Hepatocyte (in vitro differentiated cells): Measurements from ENCODE around the gene DCAF11. TPM values are rescaled to one million over a fixed set of nuclear protein-coding genes. Genes with fewer than 3 reads are reported as not detected.

Experiments
- DNase-seq: peaks from one replicate; pipeline ENCODE4 v3.0.0-alpha.2; 2016; ENCODE audit warnings: low spot score
- H2AFZ ChIP-seq: fragments of 200-600 bp; sonication (generic); 2 replicates; pipeline ENCODE4 v1.6.0; 2016; ENCODE audit warnings: antibody characterized with exemption, mild to moderate bottlenecking
- H3K27ac ChIP-seq: fragments of 200-600 bp; sonication (generic); 2 replicates; pipeline ENCODE4 v1.5.1; 2016; ENCODE audit warnings: mild to moderate bottlenecking
- H3K27me3 ChIP-seq: fragments of 200-600 bp; sonication (generic); 2 replicates; pipeline ENCODE4 v1.6.1; 2016
- H3K36me3 ChIP-seq: fragments of 200-600 bp; sonication (generic); replicated peaks from 2 replicates; pipeline ENCODE4 v1.5.1; 2016; ENCODE audit warnings: low read depth; ENCODE audit not compliant: insufficient read depth
- H3K4me1 ChIP-seq: fragments of 200-600 bp; sonication (generic); 2 replicates; pipeline ENCODE4 v1.5.1; 2016; ENCODE audit warnings: mild to moderate bottlenecking, moderate library complexity; ENCODE audit not compliant: insufficient read depth
- H3K4me2 ChIP-seq: fragments of 200-600 bp; sonication (generic); 2 replicates; pipeline ENCODE4 v1.6.0; 2016
- H3K4me3 ChIP-seq: fragments of 200-600 bp; sonication (generic); 2 replicates; pipeline ENCODE4 v1.5.1; 2016; ENCODE audit warnings: mild to moderate bottlenecking
- H3K79me2 ChIP-seq: fragments of 200-600 bp; sonication (generic); 2 replicates; pipeline ENCODE4 v1.6.0; 2017; ENCODE audit warnings: mild to moderate bottlenecking
- H3K9me2 ChIP-seq: fragments of 200-600 bp; sonication (generic); replicated peaks from 2 replicates; pipeline ENCODE4 v1.6.0; 2017; ENCODE audit warnings: mild to moderate bottlenecking; ENCODE audit not compliant: insufficient read depth
- H3K9me3 ChIP-seq: fragments of 200-600 bp; sonication (generic); 2 replicates; pipeline ENCODE4 v1.5.1; 2016; ENCODE audit warnings: low read depth, mild to moderate bottlenecking
- H4K20me1 ChIP-seq: fragments of 200-600 bp; sonication (generic); 2 replicates; pipeline ENCODE4 v1.6.0; 2016; ENCODE audit warnings: mild to moderate bottlenecking; ENCODE audit not compliant: insufficient read depth, poor library complexity, severe bottlenecking
- CTCF ChIP-seq: fragments of 200-600 bp; sonication (generic); IDR thresholded peaks from 2 replicates; pipeline ENCODE4 v1.5.1; 2016; ENCODE audit warnings: antibody characterized with exemption, mild to moderate bottlenecking; ENCODE audit not compliant: poor library complexity
- EZH2 ChIP-seq: fragments of 200-600 bp; sonication (generic); IDR thresholded peaks from 2 replicates; pipeline ENCODE4 v1.6.1; 2016; ENCODE audit warnings: antibody characterized with exemption, mild to moderate bottlenecking, borderline replicate concordance
- EZH2phosphoT487 ChIP-seq: fragments of 200-600 bp; sonication (generic); IDR thresholded peaks from one replicate; pipeline ENCODE4 v1.6.1; 2018; ENCODE audit warnings: antibody characterized with exemption, mild to moderate bottlenecking, low read depth, moderate library complexity; ENCODE audit not compliant: unreplicated experiment, severe bottlenecking
- WGBS: methylation state at CpG from one replicate; pipeline ENCODE4 v1.1.6; 2016; ENCODE audit warnings: low lambda C conversion rate; ENCODE audit errors: missing lambda C conversion rate; 5-methylcytosine and 5-hydroxymethylcytosine counted together
- polyA plus RNA-seq: library from polyadenylated mRNA; unstranded; fragments of >200 nt; fragmentation: Nextera tagmentation; extraction: Ambion mirVana; gene quantifications from 2 replicates; pipeline ENCODE4 v1.2.1, GENCODE V29; 2016
- total RNA-seq: library from RNA; depleted of rRNA; stranded (reverse); fragments of >200 nt; gene quantifications from 2 replicates; pipeline ENCODE4 v1.2.3, GENCODE V29; 2014

DCAF11 gene
- total and polyA plus RNA-seq, 2 experiments from 2014 or later: 55.6 to 78.9 TPM

GRCh38 chr14:24116128-24116814 is 1.7 kb downstream of the DCAF11 start:
- peak overlapping the region; percentile 79 for H3K4me2 ChIP-seq
- H4K20me1 ChIP-seq: no peaks in the 10 kb centered on the region
- H2AFZ ChIP-seq: no peak overlapping the region
- DNase-seq: no peak
- H3K79me2 ChIP-seq: peaks cover 17% of the 10 kb centered on the region
- WGBS: 92% methylated on average over 6 of the region's 6 CpGs
- no peak overlapping the region for H3K27ac ChIP-seq
- no peak for TF ChIP-seq EZH2phosphoT487
- no peak for TF ChIP-seq EZH2
- TF ChIP-seq CTCF: no peak
- H3K36me3 ChIP-seq: no peaks in the 10 kb centered on the region
- H3K4me3 ChIP-seq: peak overlapping the region; percentile 7
- H3K4me1 ChIP-seq: peaks cover 9% of the 10 kb centered on the region
- H3K9me3 ChIP-seq: no peaks in the 10 kb centered on the region
- no peaks in the 10 kb centered on the region for H3K9me2 ChIP-seq
- no peaks in the 10 kb centered on the region for H3K27me3 ChIP-seq

DNA sequence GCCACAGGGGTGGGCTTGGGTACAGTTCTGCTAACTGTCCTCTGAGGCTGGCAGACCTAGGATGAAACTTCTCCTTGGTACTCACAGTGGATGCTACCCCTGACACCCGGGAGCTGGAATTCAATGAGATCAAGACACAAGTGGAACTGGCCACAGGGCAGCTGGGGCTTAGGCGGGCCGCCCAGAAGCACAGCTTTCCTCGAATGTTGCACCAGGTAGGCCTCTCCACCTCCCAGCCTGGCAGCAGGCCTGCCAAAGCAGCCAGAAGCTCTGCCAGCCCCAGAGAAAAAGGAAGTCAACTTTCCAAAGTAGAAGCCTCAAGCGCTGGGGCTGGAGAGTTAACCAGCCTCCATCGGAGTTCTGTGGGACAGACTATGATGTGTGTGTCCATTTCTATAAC is 2.6 kb downstream of the DCAF11 start:
- Histone ChIP-seq H3K27me3 (no peaks in the 10 kb centered on the region), H3K9me2 (no peaks in the 10 kb centered on the region), H3K27ac (no peak overlapping the region), H3K9me3 (no peaks in the 10 kb centered on the region), H3K36me3 (no peaks in the 10 kb centered on the region), H3K4me3 (no peak overlapping the region), H3K4me2 (no peak overlapping the region), H4K20me1 (no peaks in the 10 kb centered on the region), H2AFZ (no peak overlapping the region), H3K79me2 (peaks cover 17% of the 10 kb centered on the region), H3K4me1 (peaks cover 9% of the 10 kb centered on the region)
- no peak for TF ChIP-seq EZH2
- TF ChIP-seq EZH2phosphoT487: no peak
- DNase-seq: no peak
- WGBS: 94% methylated on average over 6 of the region's 6 CpGs

DNA sequence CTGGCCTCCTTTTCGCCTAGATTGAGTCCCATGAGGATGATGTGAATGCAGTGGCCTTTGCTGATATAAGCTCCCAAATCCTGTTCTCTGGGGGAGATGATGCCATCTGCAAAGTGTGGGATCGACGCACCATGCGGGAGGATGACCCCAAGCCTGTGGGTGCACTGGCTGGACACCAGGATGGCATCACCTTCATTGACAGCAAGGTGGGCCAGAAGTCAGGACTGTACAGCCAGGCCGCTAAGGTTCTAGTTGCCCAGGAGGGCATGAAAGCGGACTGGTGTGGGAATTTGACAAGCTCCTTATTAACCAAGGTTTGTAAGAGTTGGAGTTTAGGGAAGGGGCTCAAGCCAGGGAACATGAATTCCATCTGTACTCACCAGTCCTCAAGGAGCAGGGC is 5.1 kb downstream of the DCAF11 start:
- H3K9me2 ChIP-seq: no peaks in the 10 kb centered on the region
- DNase-seq: no peak
- 97% methylated on average over 6 of the region's 6 CpGs for WGBS
- H2AFZ ChIP-seq: no peak overlapping the region
- no peaks in the 10 kb centered on the region for H3K27me3 ChIP-seq
- TF ChIP-seq CTCF: no peak
- no peak for TF ChIP-seq EZH2phosphoT487
- no peak for TF ChIP-seq EZH2
- no peak overlapping the region for H3K4me2 ChIP-seq
- no peaks in the 10 kb centered on the region for H4K20me1 ChIP-seq
- no peaks in the 10 kb centered on the region for H3K36me3 ChIP-seq
- H3K4me3 ChIP-seq: no peak overlapping the region
- no peak overlapping the region for H3K27ac ChIP-seq
- no peaks in the 10 kb centered on the region for H3K9me3 ChIP-seq
- peaks cover 9% of the 10 kb centered on the region for H3K4me1 ChIP-seq
- H3K79me2 ChIP-seq: peaks cover 17% of the 10 kb centered on the region

DNA sequence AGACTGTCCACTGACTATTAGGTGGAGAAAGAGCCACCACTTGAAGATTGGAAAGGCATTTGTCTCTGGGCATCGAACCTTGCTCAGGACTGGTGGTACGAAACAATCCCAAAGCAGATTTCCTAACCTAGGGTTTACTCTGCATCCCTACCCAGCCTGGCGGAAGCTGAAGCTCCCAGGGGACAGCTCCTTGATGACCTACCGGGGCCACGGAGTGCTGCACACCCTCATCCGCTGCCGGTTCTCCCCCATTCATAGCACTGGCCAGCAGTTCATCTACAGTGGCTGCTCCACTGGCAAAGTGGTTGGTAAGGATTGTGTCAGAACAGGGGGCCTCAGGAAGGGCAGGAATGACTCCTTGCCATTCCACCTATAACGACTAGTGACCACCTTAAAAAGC is 6.6 kb downstream of the DCAF11 start:
- no peak for TF ChIP-seq EZH2phosphoT487
- TF ChIP-seq CTCF: no peak
- TF ChIP-seq EZH2: no peak
- Histone ChIP-seq H3K36me3 (no peaks in the 10 kb centered on the region), H2AFZ (no peak overlapping the region), H3K4me1 (peaks cover 6% of the 10 kb centered on the region), H4K20me1 (no peaks in the 10 kb centered on the region), H3K27me3 (no peaks in the 10 kb centered on the region), H3K27ac (no peak overlapping the region), H3K4me3 (no peak overlapping the region), H3K4me2 (no peak overlapping the region), H3K79me2 (peaks cover 10% of the 10 kb centered on the region), H3K9me2 (no peaks in the 10 kb centered on the region), H3K9me3 (no peaks in the 10 kb centered on the region)
- WGBS: 98% methylated on average over 8 of the region's 8 CpGs
- no peak for DNase-seq
